Measurements from ENCODE around the gene NCKAP1. TPM values are rescaled to one million over a fixed set of nuclear protein-coding genes. Genes with fewer than 3 reads are reported as not detected.

The NCKAP1 gene
- total RNA-seq, 4 donors from 2014 or later: 114 to 144 (median 124) TPM

DNA sequence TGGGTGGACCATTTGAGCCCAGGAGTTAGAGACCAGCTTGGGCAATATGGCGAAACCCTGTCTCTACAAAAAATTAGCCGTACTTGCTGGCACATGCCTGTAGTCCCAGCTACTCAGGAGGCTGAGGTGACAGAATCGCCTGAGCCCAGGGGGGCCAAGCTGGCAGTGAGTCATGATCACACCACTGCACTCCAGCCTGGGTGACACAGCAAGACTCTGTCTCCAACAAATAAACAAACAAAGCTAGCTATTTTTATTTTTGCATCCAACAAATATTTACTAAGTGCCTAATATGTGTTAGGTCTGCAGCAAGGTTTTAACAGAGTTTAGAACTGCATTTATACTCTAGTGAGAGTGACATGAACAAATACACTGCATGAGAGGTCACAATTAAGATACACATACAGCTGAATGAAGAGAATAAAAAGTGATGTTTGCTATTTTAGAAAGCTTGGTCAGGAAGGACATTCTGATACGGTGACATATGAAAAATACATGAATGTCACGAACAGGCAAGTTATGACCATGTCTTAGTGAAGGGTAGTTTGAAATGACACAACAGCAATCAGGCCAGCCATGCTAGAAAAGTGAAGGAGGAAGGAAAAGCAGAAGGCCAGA lies 88.6 kb downstream of the NCKAP1 start:
- TF ChIP-seq, protein P1, sequence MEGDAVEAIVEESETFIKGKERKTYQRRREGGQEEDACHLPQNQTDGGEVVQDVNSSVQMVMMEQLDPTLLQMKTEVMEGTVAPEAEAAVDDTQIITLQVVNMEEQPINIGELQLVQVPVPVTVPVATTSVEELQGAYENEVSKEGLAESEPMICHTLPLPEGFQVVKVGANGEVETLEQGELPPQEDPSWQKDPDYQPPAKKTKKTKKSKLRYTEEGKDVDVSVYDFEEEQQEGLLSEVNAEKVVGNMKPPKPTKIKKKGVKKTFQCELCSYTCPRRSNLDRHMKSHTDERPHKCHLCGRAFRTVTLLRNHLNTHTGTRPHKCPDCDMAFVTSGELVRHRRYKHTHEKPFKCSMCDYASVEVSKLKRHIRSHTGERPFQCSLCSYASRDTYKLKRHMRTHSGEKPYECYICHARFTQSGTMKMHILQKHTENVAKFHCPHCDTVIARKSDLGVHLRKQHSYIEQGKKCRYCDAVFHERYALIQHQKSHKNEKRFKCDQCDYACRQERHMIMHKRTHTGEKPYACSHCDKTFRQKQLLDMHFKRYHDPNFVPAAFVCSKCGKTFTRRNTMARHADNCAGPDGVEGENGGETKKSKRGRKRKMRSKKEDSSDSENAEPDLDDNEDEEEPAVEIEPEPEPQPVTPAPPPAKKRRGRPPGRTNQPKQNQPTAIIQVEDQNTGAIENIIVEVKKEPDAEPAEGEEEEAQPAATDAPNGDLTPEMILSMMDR (IDR thresholded peaks at IDR 0.05): no peak
- DNase-seq (ENCODE audit: low spot score): no peak
- ATAC-seq (ENCODE audit: low FRiP score): no peak

DNA sequence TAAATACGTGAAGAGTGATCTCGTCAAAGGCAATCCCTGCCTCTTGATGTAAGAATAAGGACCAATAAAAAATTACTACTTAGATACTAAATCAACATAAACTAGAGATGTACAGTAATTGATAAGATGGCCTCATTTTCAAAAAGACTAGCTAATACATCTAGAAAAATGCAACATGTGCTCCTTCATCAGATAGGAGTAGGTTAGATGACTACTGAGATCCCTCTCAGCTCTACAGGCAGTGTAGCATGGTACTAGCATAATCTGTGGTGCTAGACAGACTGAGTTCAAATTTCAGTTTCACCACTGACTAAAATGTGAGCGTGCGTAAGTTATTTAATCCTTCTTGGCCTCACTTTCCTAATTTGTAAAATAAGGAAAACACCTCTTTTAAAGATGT lies 89.2 kb downstream of the NCKAP1 start:
- no peak for DNase-seq (ENCODE audit: low spot score)
- ATAC-seq (ENCODE audit: low FRiP score): no peak
- TF ChIP-seq, protein P1 (IDR thresholded peaks at IDR 0.05): no peak

DNA sequence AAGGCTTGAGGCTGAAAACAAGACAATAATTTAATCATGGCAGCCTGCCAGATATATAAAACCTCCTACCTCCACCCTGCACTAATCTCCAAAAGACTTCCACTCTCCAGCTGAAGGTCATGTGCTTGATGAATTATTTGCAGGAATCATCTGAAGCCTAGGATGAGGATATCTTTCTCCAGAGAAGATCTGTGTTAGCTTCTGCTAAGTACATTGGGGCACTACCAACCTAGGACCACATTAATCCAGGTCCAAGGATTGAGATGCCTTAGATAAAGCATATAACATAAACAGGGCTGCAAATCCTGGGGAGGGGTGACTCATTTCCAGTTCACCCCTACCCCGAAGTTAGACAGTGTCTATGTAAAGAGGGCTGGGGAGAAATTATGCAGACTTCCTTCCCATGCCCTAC lies 91.3 kb downstream of the NCKAP1 start:
- DNase-seq (ENCODE audit: low spot score) (no peak), ATAC-seq (ENCODE audit: low FRiP score) (no peak)
- TF ChIP-seq, protein P1 (IDR thresholded peaks at IDR 0.05): no peak

DNA sequence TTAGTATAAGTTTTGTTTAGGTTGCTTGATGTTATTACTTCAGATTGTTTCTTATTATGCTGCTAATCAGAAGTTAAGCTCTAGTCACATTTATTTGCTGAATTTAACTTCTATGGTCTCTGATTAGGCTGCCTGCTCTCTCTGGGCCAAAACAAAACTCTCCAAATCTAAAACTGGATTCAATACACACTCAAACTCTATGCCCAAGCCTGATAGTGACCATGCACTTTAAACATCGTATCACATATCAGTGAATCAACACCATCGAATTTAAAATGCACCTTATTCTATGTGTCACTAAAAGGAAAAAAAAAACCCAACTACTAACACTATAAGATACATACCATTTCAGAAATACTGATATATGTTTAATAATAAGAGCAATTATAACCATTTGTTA lies 94.9 kb downstream of the NCKAP1 start:
- ATAC-seq (ENCODE audit: low FRiP score) (no peak), DNase-seq (ENCODE audit: low spot score) (no peak)
- TF ChIP-seq, protein P1 (IDR thresholded peaks at IDR 0.05): no peak

DNA sequence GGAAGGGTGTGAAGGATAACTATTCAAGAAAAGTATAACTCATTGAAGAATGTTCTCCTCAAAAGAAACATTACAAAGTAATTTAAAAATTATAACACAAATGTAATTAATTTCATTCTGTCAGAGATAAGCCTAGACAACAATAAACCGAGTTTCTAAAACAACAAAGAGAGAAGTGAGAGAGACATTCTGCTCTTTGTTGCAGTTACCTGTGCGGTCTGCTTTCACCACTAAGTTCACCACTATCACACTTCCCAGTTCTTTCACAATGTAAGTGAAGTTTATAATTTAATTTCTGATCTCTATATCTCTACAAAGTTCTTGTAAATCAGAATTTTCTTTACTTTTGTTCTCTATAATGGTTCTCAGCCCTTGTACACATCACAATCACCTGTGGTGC lies 95.5 kb downstream of the NCKAP1 start:
- TF ChIP-seq, protein P1 (IDR thresholded peaks at IDR 0.05): no peak
- ATAC-seq (ENCODE audit: low FRiP score) (no peak), DNase-seq (ENCODE audit: low spot score) (no peak)

DNA sequence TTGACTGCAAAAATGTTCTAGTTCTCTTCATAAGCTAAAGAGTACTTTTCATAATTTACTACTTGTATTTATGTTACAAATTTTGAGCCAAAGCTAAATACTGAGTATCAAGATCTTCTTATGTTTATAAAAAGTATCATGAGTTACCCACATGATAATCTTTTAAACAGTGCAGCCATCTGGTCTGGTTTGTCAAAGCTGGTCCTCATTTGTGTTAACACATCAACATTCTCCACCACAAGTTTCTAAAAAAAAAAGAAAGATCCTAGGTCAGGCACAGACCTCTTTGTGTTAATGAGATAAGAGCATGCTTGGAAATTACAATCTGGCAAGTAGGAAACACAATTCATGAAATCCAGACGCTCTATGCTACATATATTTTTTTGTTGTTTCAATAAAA lies 96.3 kb downstream of the NCKAP1 start:
- DNase-seq (ENCODE audit: low spot score) (no peak), ATAC-seq (ENCODE audit: low FRiP score) (no peak)
- TF ChIP-seq, protein P1 (IDR thresholded peaks at IDR 0.05): no peak

DNA sequence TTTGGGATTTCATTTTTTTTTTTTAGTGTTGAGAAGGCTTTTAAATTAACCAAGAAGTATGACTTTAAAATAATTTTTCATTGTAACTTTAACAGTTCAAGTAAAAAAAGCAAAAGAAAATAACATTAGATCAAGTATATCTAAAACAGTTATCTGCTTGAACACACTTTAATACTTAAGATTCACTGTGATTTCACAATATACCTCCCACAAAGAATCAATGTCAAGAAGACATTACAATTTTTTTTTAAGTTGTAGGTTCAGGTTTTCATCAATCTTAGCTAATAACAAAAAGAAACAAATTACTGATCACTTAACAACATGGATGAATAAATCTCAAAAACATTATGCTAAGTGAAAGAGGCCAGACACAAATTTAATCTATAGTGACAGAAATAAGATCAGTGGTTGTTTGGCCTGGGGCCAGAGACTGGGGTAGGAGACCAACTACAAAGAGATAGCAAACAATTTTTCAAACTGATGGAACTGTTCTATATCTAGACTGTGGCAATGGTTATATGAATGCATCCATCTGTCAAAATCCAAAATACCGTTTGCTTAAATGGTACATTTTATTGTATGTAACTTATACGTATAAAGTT lies 97.0 kb downstream of the NCKAP1 start:
- ATAC-seq (ENCODE audit: low FRiP score) (no peak), DNase-seq (ENCODE audit: low spot score) (no peak)
- TF ChIP-seq, protein P1 (IDR thresholded peaks at IDR 0.05): no peak

Data from omental fat pad (tissue), 4 donors.